HG02943 (cell line): ENCODE results near the gene CCDC159.
"Not testable (repeated sequence)": the region's sequence is repeated elsewhere in the genome, so short reads cannot be mapped to it uniquely, and the experiment has no call there.

ENCODE experiments used
- ATAC-seq: cut with Tn5 transposase; IDR thresholded peaks from one replicate; pipeline ENCODE4 v1.9.1; 2021; ENCODE audit warnings: mild to moderate bottlenecking, low read depth, moderate library complexity; ENCODE audit not compliant: unreplicated experiment

The CCDC159 gene

GRCh38 chr19:11346104-11346940, at the start of gene CCDC159, which contains the start of gene TMEM205:
Gene CCDC159 (plus strand): TSS chr19:11346519. CDS start chr19:11346607, 88 bp downstream.
Gene TMEM205 (minus strand): TSS chr19:11346268. CDS start chr19:11345619, 649 bp downstream.
- ATAC-seq, result peak; percentile 89

DNA sequence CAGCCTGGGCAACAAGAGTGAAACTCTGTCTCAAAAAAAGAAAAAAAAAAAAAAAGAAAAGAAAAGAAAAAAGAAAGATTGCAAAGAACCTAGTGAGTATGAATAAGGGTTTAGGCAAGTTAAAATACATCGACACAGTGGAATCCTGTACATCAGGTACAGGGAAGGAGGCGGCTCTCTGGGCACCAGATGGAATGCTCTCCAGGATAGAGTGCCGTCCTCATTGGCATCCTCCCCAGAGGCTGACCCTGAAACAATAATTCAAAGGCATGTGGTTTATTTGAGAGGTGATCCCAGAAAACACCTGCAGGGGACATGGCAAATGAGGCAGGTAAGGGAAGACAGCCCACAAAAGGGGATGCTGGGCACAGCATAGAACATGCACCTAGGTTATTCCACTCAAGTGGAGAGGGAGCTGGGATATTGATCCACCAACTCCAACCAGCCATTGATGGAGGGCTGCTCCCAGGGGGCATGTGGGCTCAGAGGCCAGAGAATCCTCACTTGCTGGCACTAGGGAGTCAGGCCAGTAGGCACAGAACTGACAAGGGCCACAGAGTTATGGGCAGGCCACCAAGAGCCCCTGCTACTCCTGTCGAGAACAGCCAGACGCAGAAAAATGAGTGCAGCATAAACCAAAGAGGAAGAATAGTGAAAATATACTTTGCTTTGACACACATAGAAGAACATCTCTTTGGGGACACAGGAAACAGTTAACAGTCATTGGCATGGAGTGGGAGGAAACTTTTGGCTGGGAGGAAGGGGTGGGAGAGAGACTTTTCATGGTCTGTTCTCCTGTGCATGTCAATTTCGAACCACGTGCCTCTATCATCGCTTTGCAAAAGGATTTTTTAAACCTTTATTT, 46.1 kb upstream of the CCDC159 start:
- no peak for ATAC-seq

DNA sequence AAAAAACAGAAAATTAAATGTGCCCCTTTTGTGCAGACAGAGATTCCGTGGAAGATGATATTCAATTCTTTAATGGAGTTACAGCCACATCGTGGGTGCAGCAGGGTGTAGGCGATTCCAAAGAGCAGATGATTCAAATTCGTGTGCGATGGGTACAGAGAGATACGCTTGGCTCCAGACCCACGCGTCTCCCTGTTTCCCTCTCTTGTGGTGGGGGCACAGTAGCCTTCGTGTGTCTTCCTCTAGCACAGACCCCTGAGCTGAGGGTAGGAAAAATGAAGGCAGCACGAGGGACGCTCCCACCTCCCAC, 45.6 kb upstream of the CCDC159 start:
- ATAC-seq, result no peak

DNA sequence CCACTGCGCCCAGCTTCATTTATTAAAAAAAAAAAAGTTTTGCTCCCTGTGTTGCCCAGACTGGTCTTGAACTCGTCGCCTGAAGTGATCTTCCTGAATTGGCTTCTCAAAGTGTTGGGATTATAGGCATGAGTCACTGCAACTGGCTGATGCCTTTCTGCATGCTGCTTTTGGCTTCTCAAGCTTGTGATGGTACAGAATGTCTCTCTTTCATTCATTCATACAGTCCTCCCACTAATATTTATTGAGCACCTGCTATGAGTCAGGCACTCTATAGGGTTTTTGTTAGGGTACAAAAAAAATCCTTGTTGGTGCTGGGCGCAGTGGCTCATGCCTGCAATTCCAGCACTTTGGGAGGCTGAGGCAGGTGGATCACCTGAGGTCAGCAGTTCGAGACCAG, 41.4 kb upstream of the CCDC159 start:
- ATAC-seq, result no peak

GRCh38 chr19:11306337-11306736, 40.0 kb upstream of the CCDC159 start:
- no peak for ATAC-seq

DNA sequence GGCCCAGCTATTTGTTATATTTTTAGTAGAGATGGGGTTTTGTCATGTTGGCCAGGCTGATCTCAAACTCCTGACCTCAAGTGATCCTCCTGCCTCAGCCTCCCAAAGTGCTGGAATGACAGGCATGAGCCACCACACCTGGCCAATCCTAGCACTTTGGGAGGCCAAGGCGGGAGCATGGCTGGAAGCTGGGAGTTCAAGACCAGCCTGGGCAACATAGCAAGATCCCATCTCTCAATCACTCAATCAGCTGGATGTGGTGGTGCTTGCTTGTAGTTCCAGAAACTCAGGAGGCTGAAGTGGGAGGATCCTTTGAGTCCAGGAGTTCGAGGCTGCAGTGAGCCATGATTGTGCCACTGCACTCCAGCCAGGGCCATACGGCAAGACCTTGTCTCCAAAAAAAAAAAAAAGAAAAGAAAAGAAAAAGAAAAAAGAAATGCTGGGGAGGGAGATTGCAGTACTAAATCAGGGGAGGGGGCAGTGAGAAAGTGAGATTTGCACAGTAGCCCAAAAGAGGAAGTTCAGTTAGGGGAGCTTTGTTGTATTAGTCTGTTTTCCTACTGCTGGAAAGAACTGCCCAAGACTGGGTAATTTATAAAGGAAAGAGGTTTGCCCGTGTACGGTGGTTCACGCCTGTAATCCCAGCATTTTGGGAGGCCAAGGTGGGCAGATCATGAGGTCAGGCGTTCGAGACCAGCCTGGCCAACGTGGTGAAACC, 25.9 kb upstream of the CCDC159 start:
- ATAC-seq, result not testable (repeated sequence)

- ATAC-seq, result no peak
Observed at GRCh38 chr19:11321191-11322126, 24.9 kb upstream of the CCDC159 start.

- no peak for ATAC-seq
Observed at GRCh38 chr19:11322269-11323024, 23.9 kb upstream of the CCDC159 start.

DNA sequence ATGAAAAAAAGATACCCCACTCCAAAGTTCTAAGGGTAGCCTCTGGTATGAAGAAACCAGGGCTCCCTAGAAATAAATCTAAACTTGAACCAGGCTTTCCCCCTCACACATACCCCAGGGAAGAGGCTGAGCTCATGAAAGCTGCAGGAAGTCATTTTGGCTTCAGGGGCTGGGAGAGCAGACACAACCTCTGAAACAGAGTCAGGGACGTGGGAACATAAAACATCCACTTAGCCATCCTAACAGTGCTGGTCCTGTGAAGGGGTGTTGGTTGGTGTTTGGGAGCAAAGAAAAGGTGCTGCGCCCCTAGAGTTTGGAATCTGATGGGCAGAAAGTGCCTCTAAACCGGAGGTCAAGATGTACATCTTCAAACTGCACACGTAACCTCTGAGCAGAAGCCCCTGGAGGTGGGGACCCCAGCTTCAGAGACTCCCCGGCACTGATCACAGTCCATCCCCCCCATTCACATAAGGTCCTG, 22.7 kb upstream of the CCDC159 start:
- ATAC-seq, result no peak

DNA sequence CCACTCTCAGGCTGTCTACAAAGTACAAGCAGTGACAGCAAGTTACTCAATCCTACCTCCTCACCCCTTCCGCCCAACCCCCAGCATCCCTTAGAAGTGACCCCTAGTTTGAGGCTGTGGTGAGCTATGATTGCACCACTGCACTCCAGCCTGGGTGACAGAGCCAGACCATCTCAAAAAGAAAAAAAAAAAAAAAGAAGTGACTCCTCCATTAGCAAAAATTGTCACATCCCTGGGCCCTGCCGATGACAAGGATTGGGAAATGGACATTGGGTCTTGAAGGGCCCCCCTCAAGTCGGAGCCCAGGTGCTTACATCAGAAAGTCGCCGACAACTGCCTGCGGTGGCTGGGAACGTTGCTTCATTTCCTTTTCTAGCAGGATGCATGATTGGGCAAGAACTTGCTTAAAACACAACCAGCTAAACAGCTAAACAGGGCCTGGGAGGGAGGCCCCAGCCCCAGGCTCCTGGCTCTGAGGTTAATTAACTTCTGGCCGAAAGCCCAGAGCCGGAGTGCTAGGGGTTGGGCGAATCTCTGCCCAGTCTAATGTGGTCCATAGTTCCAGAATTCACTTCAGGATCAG, 22.1 kb upstream of the CCDC159 start:
- ATAC-seq, result no peak

DNA sequence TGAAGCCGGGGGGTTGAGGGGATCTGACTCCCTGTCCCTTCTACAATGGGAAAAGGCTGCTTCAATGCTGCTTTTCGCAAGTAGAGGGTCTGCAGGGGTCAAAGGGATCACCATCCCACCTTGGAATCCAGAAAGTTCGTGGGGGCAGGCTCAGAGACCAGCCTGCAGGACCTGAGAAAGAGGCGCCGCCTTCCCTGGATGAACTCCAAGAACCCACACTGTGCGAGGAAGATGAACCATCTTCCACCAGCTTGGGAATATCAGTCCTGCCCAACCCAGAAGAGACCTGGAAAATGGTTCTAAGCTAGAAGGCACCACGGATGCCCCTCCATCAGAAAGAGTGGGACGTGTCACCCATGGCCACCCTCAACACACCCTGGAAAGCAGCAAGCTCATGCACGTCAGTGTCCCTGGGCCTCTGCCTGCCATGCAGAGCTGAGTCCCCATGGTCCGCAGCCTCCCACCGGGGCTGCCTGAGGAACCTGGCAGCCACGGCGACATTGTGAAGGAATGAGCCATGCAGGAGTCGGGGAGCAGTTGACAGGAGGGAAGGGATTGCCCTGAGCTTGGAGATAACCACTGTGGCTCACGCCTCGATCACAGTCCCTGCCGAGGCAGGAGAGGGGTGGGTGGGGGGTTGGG, 21.4 kb upstream of the CCDC159 start:
- ATAC-seq, result no peak

GRCh38 chr19:11325544-11325943, 20.8 kb upstream of the CCDC159 start:
- ATAC-seq, result no peak

DNA sequence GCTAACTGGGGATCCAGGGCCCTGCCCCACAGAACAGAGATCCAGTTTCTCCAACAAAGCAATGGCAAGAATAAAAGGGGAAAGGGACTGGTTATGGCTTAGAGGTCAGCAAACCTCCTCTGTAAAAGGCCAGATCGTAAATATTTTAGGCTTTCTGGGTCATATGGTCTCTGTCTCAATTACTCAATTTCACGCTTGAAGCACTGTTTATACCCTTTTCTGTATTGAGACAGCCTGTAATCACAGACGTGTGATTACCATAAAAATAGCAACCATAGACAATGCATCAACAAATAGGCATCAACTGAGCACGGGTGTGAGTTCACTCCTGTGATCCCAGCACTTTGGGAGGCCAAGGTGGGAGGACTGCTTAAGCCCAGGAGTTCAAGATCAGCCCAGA, 16.2 kb upstream of the CCDC159 start:
- ATAC-seq, result no peak

GRCh38 chr19:11331502-11331901, 14.8 kb upstream of the CCDC159 start:
- no peak for ATAC-seq

GRCh38 chr19:11332822-11333221, 13.5 kb upstream of the CCDC159 start:
- ATAC-seq, result no peak

DNA sequence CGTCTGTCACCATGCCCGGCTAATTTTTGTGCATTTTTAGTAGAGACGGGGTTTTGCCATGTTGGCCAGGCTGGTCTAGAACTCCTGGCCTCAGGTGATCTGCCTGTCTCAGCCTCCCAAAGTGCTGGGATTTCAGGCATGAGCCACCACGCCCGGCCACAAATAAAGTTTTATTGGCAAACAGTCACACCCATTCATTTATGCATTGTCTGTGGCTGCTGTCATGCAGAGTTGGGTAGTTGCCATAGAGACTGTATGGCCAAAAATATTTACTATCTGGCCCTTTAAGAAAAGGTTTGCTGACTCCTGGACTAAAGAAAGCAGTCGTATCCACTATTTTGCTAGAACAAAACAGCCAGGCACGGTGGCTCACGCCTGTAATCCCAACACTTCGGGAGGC, 12.5 kb upstream of the CCDC159 start:
- ATAC-seq, result not testable (repeated sequence)

DNA sequence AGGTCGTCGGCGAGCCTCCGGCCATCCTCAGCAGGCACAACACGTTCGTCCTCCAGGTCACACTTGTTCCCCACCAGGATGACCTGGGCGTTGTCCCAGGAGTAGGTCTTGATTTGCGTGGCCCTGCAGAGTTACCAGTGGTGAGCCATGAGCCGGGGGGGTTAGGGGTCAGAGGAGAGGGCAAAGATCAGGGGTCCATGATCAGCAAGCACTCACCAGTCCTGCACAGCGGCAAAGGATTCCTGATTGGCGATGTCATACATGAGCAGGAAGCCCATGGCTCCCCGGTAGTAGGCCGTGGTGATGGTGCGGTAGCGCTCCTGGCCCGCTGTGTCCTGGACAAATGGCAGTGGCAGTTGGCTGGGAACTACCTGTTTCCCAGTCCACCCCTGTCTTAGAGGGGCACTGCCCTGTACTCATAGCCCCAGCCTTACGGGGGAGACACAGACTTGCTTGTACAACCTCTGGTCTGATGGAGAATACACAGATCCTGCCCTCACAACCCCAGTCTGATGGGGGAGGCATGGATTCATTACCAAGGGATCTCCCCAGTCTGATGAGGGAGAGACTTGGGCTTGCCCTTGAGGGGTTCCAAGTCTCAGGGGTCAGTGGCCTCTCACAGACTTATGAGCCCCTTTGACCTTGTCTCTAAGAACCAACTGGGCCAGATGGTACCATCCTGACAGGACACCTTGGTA, 10.7 kb upstream of the CCDC159 start:
- ATAC-seq, result no peak

DNA sequence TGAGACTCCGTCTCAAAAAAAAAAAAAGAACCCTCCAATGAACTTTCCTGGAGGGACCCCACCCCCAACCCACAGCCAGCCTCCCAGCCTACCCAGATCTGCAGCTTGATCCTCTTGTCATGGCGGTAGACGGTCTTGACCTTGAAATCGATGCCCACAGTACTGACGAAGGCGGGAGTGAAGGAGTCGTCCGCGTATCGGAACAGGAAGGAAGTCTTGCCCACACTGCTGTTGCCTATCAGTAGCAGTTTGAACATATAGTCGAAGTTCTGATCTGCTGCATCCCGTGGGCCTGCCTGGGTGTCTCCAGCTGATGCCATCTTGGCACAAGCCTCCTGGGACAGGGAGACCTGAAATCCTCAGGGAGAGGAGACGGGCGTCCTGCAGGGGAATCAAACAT, 9.2 kb upstream of the CCDC159 start:
- no peak for ATAC-seq
